Osteoblast (primary cell): ENCODE data around the gene KRTAP19-7. TPM values are rescaled to one million over a fixed set of nuclear protein-coding genes. Genes with fewer than 3 reads are reported as not detected.

Source experiments
- DNase-seq: peaks from one replicate; pipeline ENCODE4 v3.0.0; 2011; ENCODE audit warnings: low spot score, mixed read lengths; ENCODE audit not compliant: insufficient read length; ENCODE audit errors: missing footprints
- H2AFZ ChIP-seq: 2 replicates; pipeline ENCODE4 v1.6.0; 2011; ENCODE audit warnings: mild to moderate bottlenecking, low read length
- H3K27ac ChIP-seq: 2 replicates; pipeline ENCODE4 v1.5.1; 2011; ENCODE audit warnings: mild to moderate bottlenecking, low read depth, low read length, moderate library complexity
- H3K27me3 ChIP-seq: 2 replicates; pipeline ENCODE4 v1.6.0; 2012; ENCODE audit warnings: mild to moderate bottlenecking, control low read depth, inconsistent platforms, low read length, moderate library complexity; ENCODE audit not compliant: insufficient read depth
- H3K36me3 ChIP-seq: 2 replicates; pipeline ENCODE4 v1.5.1; 2011; ENCODE audit warnings: mild to moderate bottlenecking, low read length, control low read depth, moderate library complexity; ENCODE audit not compliant: insufficient read depth
- H3K4me1 ChIP-seq: 2 replicates; pipeline ENCODE4 v1.5.1; 2011; ENCODE audit warnings: mild to moderate bottlenecking, low read length, control low read depth, moderate library complexity; ENCODE audit not compliant: insufficient read depth
- H3K4me2 ChIP-seq: 2 replicates; pipeline ENCODE4 v1.6.0; 2011; ENCODE audit warnings: mild to moderate bottlenecking, low read length; ENCODE audit not compliant: insufficient read depth
- H3K4me3 ChIP-seq: fragments of 200-600 bp; sonication (generic); 3 replicates; pipeline ENCODE4 v1.5.1; 2012; ENCODE audit warnings: mild to moderate bottlenecking, low read length, inconsistent platforms; ENCODE audit not compliant: insufficient read depth
- H3K79me2 ChIP-seq: 2 replicates; pipeline ENCODE4 v1.6.0; 2012; ENCODE audit warnings: mild to moderate bottlenecking, low read length, control low read depth, inconsistent platforms; ENCODE audit not compliant: insufficient read depth
- H3K9me3 ChIP-seq: 2 replicates; pipeline ENCODE4 v1.5.1; 2011; ENCODE audit warnings: low read depth, low read length, control low read depth
- H4K20me1 ChIP-seq: 2 replicates; pipeline ENCODE4 v1.6.0; 2012; ENCODE audit warnings: mild to moderate bottlenecking, low read length, control low read depth; ENCODE audit not compliant: insufficient read depth
- total RNA-seq: library from RNA; depleted of rRNA; stranded (reverse); fragments of >200 nt; gene quantifications from 2 replicates; pipeline ENCODE4 v1.2.3, GENCODE V29; 2012
- TF ChIP-seq, protein P1 (sequence below): IDR thresholded peaks from 2 replicates; pipeline ENCODE4 v1.5.1; 2011; ENCODE audit warnings: mild to moderate bottlenecking, low read depth, low read length, moderate library complexity; ENCODE audit errors: extremely low read depth

KRTAP19-7 gene
- total RNA-seq, 1 donor = not detected

DNA sequence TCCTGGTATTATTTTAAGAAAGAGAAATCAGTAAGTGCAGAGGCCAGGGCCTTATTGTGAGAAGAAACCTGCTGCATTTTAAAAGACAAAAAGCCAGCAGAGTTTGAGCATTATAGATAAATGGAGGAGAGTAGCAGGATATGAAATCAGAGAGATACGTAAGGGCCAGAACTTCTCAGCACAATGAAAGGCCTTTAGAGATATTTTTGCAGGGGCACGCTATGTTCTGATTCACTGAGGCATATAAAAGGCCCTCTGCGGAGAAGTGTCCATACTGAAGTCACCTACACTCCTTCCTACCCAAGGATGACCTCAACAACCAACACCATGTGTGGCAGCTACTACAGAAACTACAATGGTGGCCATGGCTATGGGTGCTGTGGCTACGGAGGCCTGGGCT, 31.0 kb upstream of the KRTAP19-7 start, which contains the start of gene KRTAP6-3:
Gene KRTAP6-3, plus strand, starts transcription at position 301 of the 400 bp plus-strand sequence. Its CDS starts 6 bp downstream, at position 307.
- Histone ChIP-seq H3K79me2 (no peaks in the 10 kb centered on the region), H3K4me3 (no peak within 1 kb of the TSS), H3K4me2 (no peak within 1 kb of the TSS), H3K9me3 (no peaks in the 10 kb centered on the region), H2AFZ (no peak within 1 kb of the TSS), H3K4me1 (no peaks in the 10 kb centered on the region), H3K27ac (no peak within 1 kb of the TSS), H3K27me3 (no peaks in the 10 kb centered on the region), H3K36me3 (no peaks in the 10 kb centered on the region), H4K20me1 (no peaks in the 10 kb centered on the region)
- TF ChIP-seq, protein P1, sequence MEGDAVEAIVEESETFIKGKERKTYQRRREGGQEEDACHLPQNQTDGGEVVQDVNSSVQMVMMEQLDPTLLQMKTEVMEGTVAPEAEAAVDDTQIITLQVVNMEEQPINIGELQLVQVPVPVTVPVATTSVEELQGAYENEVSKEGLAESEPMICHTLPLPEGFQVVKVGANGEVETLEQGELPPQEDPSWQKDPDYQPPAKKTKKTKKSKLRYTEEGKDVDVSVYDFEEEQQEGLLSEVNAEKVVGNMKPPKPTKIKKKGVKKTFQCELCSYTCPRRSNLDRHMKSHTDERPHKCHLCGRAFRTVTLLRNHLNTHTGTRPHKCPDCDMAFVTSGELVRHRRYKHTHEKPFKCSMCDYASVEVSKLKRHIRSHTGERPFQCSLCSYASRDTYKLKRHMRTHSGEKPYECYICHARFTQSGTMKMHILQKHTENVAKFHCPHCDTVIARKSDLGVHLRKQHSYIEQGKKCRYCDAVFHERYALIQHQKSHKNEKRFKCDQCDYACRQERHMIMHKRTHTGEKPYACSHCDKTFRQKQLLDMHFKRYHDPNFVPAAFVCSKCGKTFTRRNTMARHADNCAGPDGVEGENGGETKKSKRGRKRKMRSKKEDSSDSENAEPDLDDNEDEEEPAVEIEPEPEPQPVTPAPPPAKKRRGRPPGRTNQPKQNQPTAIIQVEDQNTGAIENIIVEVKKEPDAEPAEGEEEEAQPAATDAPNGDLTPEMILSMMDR = no peak
- no peak for DNase-seq

DNA sequence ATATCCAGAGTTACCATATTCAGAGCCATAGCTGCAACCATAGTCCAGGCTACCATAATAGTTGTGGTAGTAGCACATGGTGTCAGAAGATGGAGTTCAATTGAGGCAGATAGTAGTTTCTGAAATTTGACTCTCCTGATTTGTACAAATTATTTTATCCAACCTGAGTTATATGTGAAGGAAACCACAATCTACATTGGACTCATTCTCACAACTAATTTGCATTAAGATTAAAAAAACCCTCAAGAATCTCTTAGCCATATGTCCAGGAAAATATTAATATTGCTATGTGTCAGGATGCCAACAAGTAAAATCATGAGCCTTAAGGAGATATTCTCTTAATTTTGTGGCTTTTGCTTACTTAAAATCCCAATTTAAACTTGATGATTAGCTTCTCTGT, 29.2 kb upstream of the KRTAP19-7 start, which contains the start of gene KRTAP22-2:
Gene KRTAP22-2, minus strand, starts transcription at position 101 of the 400 bp plus-strand sequence.
- no peak within 1 kb of the TSS for H2AFZ ChIP-seq

DNA sequence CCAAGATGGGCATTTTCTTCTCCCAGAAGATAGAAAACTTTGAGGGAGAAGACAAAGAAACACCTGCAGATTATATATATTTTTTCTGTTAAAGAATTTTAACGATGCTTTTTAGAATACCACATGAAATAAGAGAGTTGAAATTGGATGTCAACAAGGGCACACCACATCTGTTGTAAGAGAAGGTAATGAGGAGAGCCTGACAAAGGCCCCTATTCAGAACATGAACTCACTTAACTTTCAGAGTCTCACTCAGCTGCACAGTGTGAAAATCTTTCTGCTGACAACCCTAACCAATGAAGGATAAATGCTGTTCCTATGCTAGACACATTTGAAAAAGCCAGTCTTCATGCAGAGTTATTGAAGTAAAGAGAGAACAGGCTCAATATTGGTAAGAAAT, 21.8 kb upstream of the KRTAP19-7 start:
- Histone ChIP-seq H2AFZ (no peak overlapping the region), H3K4me3 (no peak overlapping the region), H3K9me3 (peaks cover 1% of the 10 kb centered on the region), H4K20me1 (no peaks in the 10 kb centered on the region), H3K79me2 (no peaks in the 10 kb centered on the region), H3K27me3 (no peaks in the 10 kb centered on the region), H3K4me1 (no peaks in the 10 kb centered on the region), H3K36me3 (no peaks in the 10 kb centered on the region), H3K27ac (no peak overlapping the region), H3K4me2 (no peak overlapping the region)
- TF ChIP-seq, protein P1 = no peak
- no peak for DNase-seq

More for the DNA sequence above, 29.2 kb upstream of the KRTAP19-7 start, which contains the start of gene KRTAP22-2:
- DNase-seq = no peak
- TF ChIP-seq, protein P1 = no peak
- no peak within 1 kb of the TSS for H3K4me2 ChIP-seq
- H4K20me1 ChIP-seq = no peaks in the 10 kb centered on the region
- H3K36me3 ChIP-seq = no peaks in the 10 kb centered on the region
- no peaks in the 10 kb centered on the region for H3K9me3 ChIP-seq
- no peak within 1 kb of the TSS for H3K4me3 ChIP-seq
- H3K27ac ChIP-seq = no peak within 1 kb of the TSS
- no peaks in the 10 kb centered on the region for H3K27me3 ChIP-seq
- no peaks in the 10 kb centered on the region for H3K79me2 ChIP-seq
- no peaks in the 10 kb centered on the region for H3K4me1 ChIP-seq

DNA sequence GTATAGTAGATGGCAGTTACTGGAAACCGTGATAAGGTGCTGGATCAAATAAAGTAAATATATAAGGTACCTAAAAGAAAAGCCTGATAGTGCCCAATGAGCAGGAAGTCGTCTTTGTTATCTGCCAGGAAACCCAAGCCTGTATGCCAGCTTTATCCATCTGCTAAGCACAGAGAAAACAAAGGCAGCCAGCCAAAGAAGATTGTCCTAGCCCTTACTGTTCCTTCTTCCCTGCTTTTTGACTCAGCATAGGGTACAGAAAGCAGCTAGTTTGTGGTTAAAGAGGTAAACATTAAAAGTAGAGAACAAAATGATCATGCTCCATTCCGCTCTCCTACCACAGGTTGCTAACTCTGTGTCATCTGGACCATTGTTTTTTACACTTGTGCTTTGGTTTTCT, 19.0 kb upstream of the KRTAP19-7 start:
- no peak overlapping the region for H3K27ac ChIP-seq
- DNase-seq = no peak
- H3K36me3 ChIP-seq = no peaks in the 10 kb centered on the region
- no peaks in the 10 kb centered on the region for H4K20me1 ChIP-seq
- no peaks in the 10 kb centered on the region for H3K9me3 ChIP-seq
- H3K79me2 ChIP-seq = no peaks in the 10 kb centered on the region
- no peak overlapping the region for H3K4me2 ChIP-seq
- H3K4me1 ChIP-seq = no peaks in the 10 kb centered on the region
- H2AFZ ChIP-seq = no peak overlapping the region
- H3K27me3 ChIP-seq = no peaks in the 10 kb centered on the region
- TF ChIP-seq, protein P1 = no peak
- no peak overlapping the region for H3K4me3 ChIP-seq
